K562 (cell line): ENCODE data around the gene FAM53B. TPM values are rescaled to one million over a fixed set of nuclear protein-coding genes. Genes with fewer than 3 reads are reported as not detected.

Experiments used
- ATAC-seq: fragments of 200-7000 bp; cut with Tn5 transposase; 3 replicates; pipeline ENCODE4 v1.9.1; 2020; ENCODE audit warnings: moderate library complexity
- BruUV-seq: library from RNA; stranded (reverse); fragments of 400-500 nt; replicated peaks from 2 replicates; lab custom pipeline; 2021; lab: Mats Ljungman, UMichigan
- CTCF ChIA-PET: fragments of 300-600 bp; formaldehyde crosslinking; extraction: SDS; loops from one replicate; lab custom pipeline; 2021; ENCODE audit warnings: low intra/inter-chr PET ratio; lab: Yijun Ruan, JAX
- POLR2A ChIA-PET: fragments of 300-600, 350-650 bp; sonication (Branson Sonifier 250); formaldehyde crosslinking; extraction: SDS; loops from one replicate; lab custom pipeline; 2021; ENCODE audit warnings: antibody characterized with exemption, inconsistent platforms; lab: Yijun Ruan, JAX
- DNase-seq, 4 experiments: peaks; one replicate each; pipeline versions ENCODE4 v3.0.0 to v3.0.0-alpha.2; 2011 to 2018; ENCODE audit warnings: low spot score in 3 of 4, mixed read lengths in 3 of 4; ENCODE audit errors: extremely low read depth in 1 of 4
- FAIRE-seq: peaks from 2 replicates; lab custom pipeline; 2011; peaks lifted over from hg19 to GRCh38; lab: Jason Lieb, UNC
- H2AFZ ChIP-seq: 2 replicates; pipeline ENCODE4 v1.6.0; 2011; ENCODE audit warnings: low read depth, low read length, control low read depth, inconsistent platforms
- H3K27ac ChIP-seq: fragments of 200-600 bp; 3 replicates; pipeline ENCODE4 v1.8.0; 2011; ENCODE audit warnings: low read depth, mild to moderate bottlenecking, control low read depth, inconsistent platforms, low read length, moderate library complexity, mixed read lengths; ENCODE audit errors: extremely low read depth
- H3K27me3 ChIP-seq, 2 experiments: fragments of 300-600 bp in 1 of 2; 2 replicates in 1 of 2; 3 replicates in 1 of 2; pipeline versions ENCODE4 v1.6.0 to v1.8.0; 2011; ENCODE audit warnings: inconsistent platforms in 2 of 2, low read length in 2 of 2, mild to moderate bottlenecking in 1 of 2, mixed read lengths in 1 of 2, moderate library complexity in 1 of 2; ENCODE audit not compliant: control insufficient read depth in 2 of 2, insufficient read depth in 2 of 2
- H3K36me3 ChIP-seq: fragments of 300-600 bp; 3 replicates; pipeline ENCODE4 v1.8.0; 2011; ENCODE audit warnings: mild to moderate bottlenecking, low read length, inconsistent platforms; ENCODE audit not compliant: control insufficient read depth, insufficient read depth
- H3K4me1 ChIP-seq, 2 experiments: fragments of 200-600 bp in 1 of 2; replicated peaks in 1 of 2; 2 replicates in 1 of 2; 3 replicates in 1 of 2; pipeline versions ENCODE4 v1.5.1 to v1.8.0; 2011; ENCODE audit warnings: inconsistent platforms in 2 of 2, low read length in 2 of 2, mild to moderate bottlenecking in 1 of 2, mixed read lengths in 1 of 2, moderate library complexity in 1 of 2; ENCODE audit not compliant: control insufficient read depth in 2 of 2, insufficient read depth in 2 of 2
- H3K4me2 ChIP-seq: 2 replicates; pipeline ENCODE4 v1.6.1; 2011; ENCODE audit warnings: low read length, control low read depth, inconsistent platforms, mixed read lengths; ENCODE audit not compliant: insufficient read depth
- H3K4me3 ChIP-seq: fragments of 200-600 bp; sonication (generic), shearing (Covaris generic); 2 replicates; pipeline ENCODE4 v1.5.1; 2016; ENCODE audit warnings: control low read depth, inconsistent platforms
- H3K79me2 ChIP-seq: fragments of 200-600 bp; 3 replicates; pipeline ENCODE4 v1.8.0; 2011; ENCODE audit warnings: low read length, inconsistent platforms; ENCODE audit not compliant: control insufficient read depth, insufficient read depth
- H3K9ac ChIP-seq, 2 experiments: 2 replicates each; pipeline versions ENCODE4 v1.6.0 to v1.6.1; 2011; ENCODE audit warnings: low read depth in 2 of 2, low read length in 2 of 2, control low read depth in 1 of 2, inconsistent platforms in 1 of 2, mild to moderate bottlenecking in 1 of 2, mixed read lengths in 1 of 2; ENCODE audit not compliant: insufficient read depth in 1 of 2
- H3K9me1 ChIP-seq: one replicate; pipeline ENCODE4 v1.6.0; 2011; ENCODE audit warnings: inconsistent platforms, mild to moderate bottlenecking, low read length, moderate library complexity; ENCODE audit not compliant: control insufficient read depth, insufficient read depth
- H3K9me3 ChIP-seq: replicated peaks from 2 replicates; pipeline ENCODE4 v1.5.1; 2011; ENCODE audit warnings: low read depth, low read length, inconsistent platforms; ENCODE audit not compliant: control insufficient read depth, insufficient read depth
- H4K20me1 ChIP-seq: replicated peaks from 2 replicates; pipeline ENCODE4 v1.6.1; 2011; ENCODE audit warnings: low read length, inconsistent platforms, mixed read lengths; ENCODE audit not compliant: control insufficient read depth, insufficient read depth
- ARNT ChIP-seq, 2 experiments: fragments of 450-650 bp; IDR thresholded peaks; 2 replicates each; pipeline ENCODE4 v1.6.1; 2016; ENCODE audit warnings: mild to moderate bottlenecking in 1 of 2
- CREBBP ChIP-seq: IDR thresholded peaks from one replicate; pipeline ENCODE4 v1.6.1; 2012; ENCODE audit warnings: low read depth, mild to moderate bottlenecking, control low read depth, inconsistent platforms, low read length
- EP400 ChIP-seq: fragments of 450-650 bp; IDR thresholded peaks from 2 replicates; pipeline ENCODE4 v1.6.1; 2017; ENCODE audit warnings: antibody characterized with exemption, mild to moderate bottlenecking, moderate library complexity
- NR2C1 ChIP-seq, 2 experiments: fragments of 450-650 bp; IDR thresholded peaks; 2 replicates each; pipeline ENCODE4 v1.6.1; 2017; ENCODE audit warnings: mild to moderate bottlenecking in 2 of 2, antibody characterized with exemption in 1 of 2, inconsistent platforms in 1 of 2, missing compliant biosample characterization in 1 of 2, missing genetic modification characterization in 1 of 2
- SMAD1 ChIP-seq: fragments of 150-350 bp; IDR thresholded peaks from 2 replicates; pipeline ENCODE4 v1.6.1; 2014; ENCODE audit warnings: low read length, low read depth; ENCODE audit not compliant: partially characterized antibody
- TCF3 ChIP-seq: sonication (generic); formaldehyde crosslinking; IDR thresholded peaks from 2 replicates; pipeline ENCODE4 v1.4.0; 2020; ENCODE audit warnings: mild to moderate bottlenecking, missing genetic modification reagents
- TEAD2 ChIP-seq: fragments of 450-650 bp; IDR thresholded peaks from 2 replicates; pipeline ENCODE4 v1.6.1; 2016; ENCODE audit warnings: missing genetic modification characterization, control low read depth, missing compliant biosample characterization
- ZKSCAN1 ChIP-seq: fragments of 150-350 bp; IDR thresholded peaks from 2 replicates; pipeline ENCODE4 v1.6.1; 2016; ENCODE audit warnings: low read depth, low read length
- WGBS: fragments of 100-300 bp; shearing (Covaris generic); methylation state at CpG from one replicate; pipeline ENCODE4 v1.1.6; 2016; ENCODE audit warnings: low coverage, mixed read lengths; ENCODE audit not compliant: insufficient coverage; ENCODE audit errors: missing lambda C conversion rate; 5-methylcytosine and 5-hydroxymethylcytosine counted together
- in situ Hi-C: fragments of 300-500 bp; cut with MboI; formaldehyde crosslinking; loops from 4 replicates; pipeline ENCODE4 v1.15.0; 2018; ENCODE audit warnings: inconsistent platforms, mixed read lengths
- intact Hi-C: fragments of 100-400 bp; cut with micrococcal nuclease; formaldehyde crosslinking; loops from 2 replicates; pipeline ENCODE4 v1.14.2; 2022
- polyA plus RNA-seq, 8 experiments: library from polyadenylated mRNA; depleted of rRNA in 4 of 8; stranded (reverse) in 5 of 8; unstranded in 3 of 8; fragments of >200 nt; fragmentation: Nextera tagmentation in 2 of 8; fragmentation: Illumina TruSeq in 1 of 8; extraction: Ambion mirVana in 2 of 8; extraction: Trizol in 1 of 8; gene quantifications; 2 replicates each; pipeline versions ENCODE4 v1.2.1 to v1.2.3, GENCODE V29; 2011 to 2014; ENCODE audit warnings: inconsistent platforms in 1 of 8, missing spikeins in 1 of 8
- total RNA-seq, 7 experiments: library from RNA; depleted of rRNA in 6 of 7; stranded (reverse); fragments of >200 nt in 6 of 7; fragmentation: Illumina TruSeq in 2 of 7; extraction: Trizol in 2 of 7; gene quantifications; 2 replicates each; pipeline versions ENCODE4 v1.2.1 to v1.2.3, GENCODE V29; 2011 to 2021; ENCODE audit warnings: low replicate concordance in 1 of 7
- TF ChIP-seq, protein P1 (sequence below): fragments of 250-450 bp; sonication (Bioruptor Pico); IDR thresholded peaks from 2 replicates; pipeline ENCODE4 v1.8.0; 2021; ENCODE audit warnings: borderline replicate concordance, mild to moderate bottlenecking, moderate library complexity; ENCODE audit not compliant: poor library complexity, severe bottlenecking
- TF ChIP-seq, protein P2 (sequence below), 2 experiments: fragments of 450-650 bp; IDR thresholded peaks; 2 replicates each; pipeline ENCODE4 v1.6.1; 2016; ENCODE audit warnings: mild to moderate bottlenecking in 2 of 2, borderline replicate concordance in 1 of 2, low read depth in 1 of 2, moderate library complexity in 1 of 2
- TF ChIP-seq, protein P3 (sequence below): fragments of 250-450 bp; sonication (Bioruptor Pico); IDR thresholded peaks from 2 replicates; pipeline ENCODE4 v1.8.0; 2021; ENCODE audit warnings: moderate library complexity, mild to moderate bottlenecking, inconsistent platforms

FAM53B gene
- total and polyA plus RNA-seq, 9 of the 15 experiments (the other 6 are each of a cell fraction or from before 2014, with no cell fraction given) = 0.03 to 16.5 (median 5.0) TPM

DNA sequence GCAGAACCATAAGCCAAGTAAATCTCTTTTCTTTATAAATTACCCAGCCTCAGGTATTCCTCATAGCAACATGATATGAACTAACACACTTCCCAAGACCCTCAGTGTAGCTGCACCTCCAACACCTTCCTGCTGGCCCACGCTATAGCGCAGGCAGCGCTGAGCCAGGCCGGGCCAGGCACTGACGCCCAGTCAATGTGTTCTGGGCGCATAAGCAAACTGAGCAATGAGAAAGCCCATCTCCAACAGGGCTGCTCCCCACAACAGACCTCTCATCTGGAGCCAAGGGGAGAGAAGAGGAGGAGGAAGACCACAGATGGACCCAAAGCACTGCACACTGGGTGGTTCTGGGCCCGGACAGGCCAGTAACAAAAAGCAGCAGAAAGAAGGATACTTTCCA is 40.8 kb downstream of the FAM53B start:
- Histone ChIP-seq H3K27me3 (no peaks in the 10 kb centered on the region), H3K36me3 (peaks cover 63% of the 10 kb centered on the region; the same call in 2 of the 3 replicates), H3K4me1 (peaks cover 18 to 31% of the 10 kb centered on the region in 2 experiments), H3K4me2 (no peak overlapping the region), H3K9ac (no peak overlapping the region), H3K79me2 (peaks cover 3% of the 10 kb centered on the region; the same call in 2 of the 3 replicates), H3K9me3 (no peaks in the 10 kb centered on the region), H3K9me1 (peaks cover 3% of the 10 kb centered on the region), H4K20me1 (no peaks in the 10 kb centered on the region), H2AFZ (no peak overlapping the region), H3K27ac (no peak overlapping the region), H3K4me3 (no peak overlapping the region)
- FAIRE-seq = no peak
- in situ Hi-C loops (no loop called here), intact Hi-C loops (no loop called here)
- POLR2A ChIA-PET = interaction anchor here (1.2 to 3.0 kb wide), 3 partner anchors 10 to 15 kb away, joined by 3 to 10 read pairs (median 4); no protein-coding TSS in a partner anchor
- ATAC-seq = no peak
- BruUV-seq = no TSS peak
- CTCF ChIA-PET = no interaction called here
- no peak for DNase-seq
- WGBS = 100% methylated on average over 1 of the region's 7 CpGs
- TF ChIP-seq ARNT (IDR thresholded peaks at IDR 0.05) (no peak), NR2C1 (IDR thresholded peaks at IDR 0.05) (no peak), NR2C1 (tag; IDR thresholded peaks at IDR 0.05) (no peak), SMAD1 (no peak), TEAD2 (tag) (no peak), TCF3 (CRISPR knock-in tag) (no peak), EP400 (no peak), ZKSCAN1 (no peak), CREBBP (no peak)
- TF ChIP-seq, protein P1, sequence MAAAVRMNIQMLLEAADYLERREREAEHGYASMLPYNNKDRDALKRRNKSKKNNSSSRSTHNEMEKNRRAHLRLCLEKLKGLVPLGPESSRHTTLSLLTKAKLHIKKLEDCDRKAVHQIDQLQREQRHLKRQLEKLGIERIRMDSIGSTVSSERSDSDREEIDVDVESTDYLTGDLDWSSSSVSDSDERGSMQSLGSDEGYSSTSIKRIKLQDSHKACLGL (CRISPR knock-in tag) = no peak
- TF ChIP-seq, protein P2, sequence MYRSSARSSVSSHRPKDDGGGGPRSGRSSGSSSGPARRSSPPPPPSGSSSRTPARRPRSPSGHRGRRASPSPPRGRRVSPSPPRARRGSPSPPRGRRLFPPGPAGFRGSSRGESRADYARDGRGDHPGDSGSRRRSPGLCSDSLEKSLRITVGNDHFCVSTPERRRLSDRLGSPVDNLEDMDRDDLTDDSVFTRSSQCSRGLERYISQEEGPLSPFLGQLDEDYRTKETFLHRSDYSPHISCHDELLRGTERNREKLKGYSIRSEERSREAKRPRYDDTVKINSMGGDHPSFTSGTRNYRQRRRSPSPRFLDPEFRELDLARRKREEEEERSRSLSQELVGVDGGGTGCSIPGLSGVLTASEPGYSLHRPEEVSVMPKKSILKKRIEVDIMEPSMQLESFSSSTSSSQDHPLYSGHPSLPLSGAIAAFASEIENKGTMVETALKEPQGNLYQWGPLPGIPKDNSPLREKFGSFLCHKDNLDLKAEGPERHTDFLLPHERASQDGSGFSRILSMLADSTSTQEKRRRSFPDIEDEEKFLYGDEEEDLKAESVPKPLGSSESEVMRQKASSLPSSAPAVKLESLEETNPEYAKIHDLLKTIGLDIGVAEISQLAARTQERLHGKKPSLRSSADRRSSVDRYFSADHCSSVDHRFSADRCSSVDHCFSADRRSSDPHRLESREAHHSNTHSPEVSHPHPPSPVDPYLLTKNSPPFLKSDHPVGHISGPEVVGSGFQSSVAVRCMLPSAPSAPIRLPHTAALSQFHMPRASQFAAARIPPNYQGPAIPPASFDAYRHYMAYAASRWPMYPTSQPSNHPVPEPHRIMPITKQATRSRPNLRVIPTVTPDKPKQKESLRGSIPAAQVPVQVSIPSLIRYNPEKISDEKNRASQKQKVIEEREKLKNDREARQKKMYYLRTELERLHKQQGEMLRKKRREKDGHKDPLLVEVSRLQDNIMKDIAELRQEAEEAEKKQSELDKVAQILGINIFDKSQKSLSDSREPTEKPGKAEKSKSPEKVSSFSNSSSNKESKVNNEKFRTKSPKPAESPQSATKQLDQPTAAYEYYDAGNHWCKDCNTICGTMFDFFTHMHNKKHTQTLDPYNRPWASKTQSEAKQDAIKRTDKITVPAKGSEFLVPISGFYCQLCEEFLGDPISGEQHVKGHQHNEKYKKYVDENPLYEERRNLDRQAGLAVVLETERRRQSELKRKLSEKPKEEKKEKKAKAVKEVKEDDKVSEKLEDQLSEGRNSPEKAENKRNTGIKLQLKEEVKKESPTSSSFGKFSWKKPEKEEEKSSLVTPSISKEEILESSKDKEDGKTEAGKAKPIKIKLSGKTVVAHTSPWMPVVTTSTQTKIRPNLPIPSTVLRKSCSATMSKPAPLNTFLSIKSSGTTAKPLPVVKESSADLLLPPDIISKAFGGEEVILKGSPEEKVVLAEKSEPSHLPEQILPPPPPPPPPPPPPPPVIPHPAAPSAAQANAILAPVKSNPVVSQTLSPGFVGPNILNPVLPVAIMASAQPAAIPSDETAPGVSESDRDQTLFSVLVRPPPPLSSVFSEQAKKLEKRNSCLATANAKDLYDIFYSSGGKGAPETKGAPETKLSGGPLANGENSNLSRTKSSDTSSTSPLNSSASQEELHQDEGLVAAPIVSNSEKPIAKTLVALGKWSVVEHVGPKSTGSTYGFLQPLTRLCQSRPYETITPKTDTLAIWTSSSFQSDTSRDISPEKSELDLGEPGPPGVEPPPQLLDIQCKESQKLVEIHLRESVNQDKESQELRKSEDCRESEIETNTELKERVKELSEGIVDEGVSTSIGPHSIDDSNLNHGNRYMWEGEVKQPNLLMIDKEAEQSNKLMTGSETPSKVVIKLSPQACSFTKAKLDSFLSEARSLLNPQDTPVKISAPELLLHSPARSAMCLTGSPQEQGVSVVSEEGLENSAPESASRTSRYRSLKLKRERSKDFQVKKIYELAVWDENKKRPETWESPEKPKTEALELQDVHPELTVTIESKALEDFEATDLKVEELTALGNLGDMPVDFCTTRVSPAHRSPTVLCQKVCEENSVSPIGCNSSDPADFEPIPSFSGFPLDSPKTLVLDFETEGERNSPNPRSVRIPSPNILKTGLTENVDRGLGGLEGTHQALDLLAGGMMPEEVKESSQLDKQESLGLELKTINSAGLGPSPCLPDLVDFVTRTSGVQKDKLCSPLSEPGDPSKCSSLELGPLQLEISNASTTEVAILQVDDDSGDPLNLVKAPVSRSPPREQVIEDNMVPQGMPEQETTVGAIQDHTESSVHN (IDR thresholded peaks at IDR 0.05; ENCODE audit: borderline replicate concordance in 1 of 2, low read depth in 1 of 2) = no peak
- TF ChIP-seq, protein P3, sequence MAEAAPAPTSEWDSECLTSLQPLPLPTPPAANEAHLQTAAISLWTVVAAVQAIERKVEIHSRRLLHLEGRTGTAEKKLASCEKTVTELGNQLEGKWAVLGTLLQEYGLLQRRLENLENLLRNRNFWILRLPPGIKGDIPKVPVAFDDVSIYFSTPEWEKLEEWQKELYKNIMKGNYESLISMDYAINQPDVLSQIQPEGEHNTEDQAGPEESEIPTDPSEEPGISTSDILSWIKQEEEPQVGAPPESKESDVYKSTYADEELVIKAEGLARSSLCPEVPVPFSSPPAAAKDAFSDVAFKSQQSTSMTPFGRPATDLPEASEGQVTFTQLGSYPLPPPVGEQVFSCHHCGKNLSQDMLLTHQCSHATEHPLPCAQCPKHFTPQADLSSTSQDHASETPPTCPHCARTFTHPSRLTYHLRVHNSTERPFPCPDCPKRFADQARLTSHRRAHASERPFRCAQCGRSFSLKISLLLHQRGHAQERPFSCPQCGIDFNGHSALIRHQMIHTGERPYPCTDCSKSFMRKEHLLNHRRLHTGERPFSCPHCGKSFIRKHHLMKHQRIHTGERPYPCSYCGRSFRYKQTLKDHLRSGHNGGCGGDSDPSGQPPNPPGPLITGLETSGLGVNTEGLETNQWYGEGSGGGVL = no peak
